HCT116 (cell line): Measurements from ENCODE around the gene ARHGAP5. TPM values are rescaled to one million over a fixed set of nuclear protein-coding genes. Genes with fewer than 3 reads are reported as not detected.

Source experiments
- ATAC-seq: fragments of 200-7000 bp; cut with Tn5 transposase; 2 replicates; pipeline ENCODE4 v1.9.1; 2020; ENCODE audit warnings: mild to moderate bottlenecking, moderate library complexity
- BruUV-seq: library from RNA; stranded (reverse); fragments of 400-500 nt; replicated peaks from 2 replicates; lab custom pipeline; 2021; lab: Mats Ljungman, UMichigan
- CTCF ChIA-PET: fragments of 300-600 bp; sonication (Branson Sonifier 250); formaldehyde crosslinking; loops from one replicate; lab custom pipeline; 2021; ENCODE audit warnings: antibody characterized with exemption; lab: Charles Lee
- POLR2A ChIA-PET: fragments of 300-600, 350-600 bp; sonication (Branson Sonifier 250); formaldehyde crosslinking; loops from one replicate; lab custom pipeline; 2021; ENCODE audit warnings: antibody characterized with exemption; lab: Charles Lee
- RAD21 ChIA-PET, 2 experiments: fragments of 300-600 bp; sonication (Branson Sonifier 250); formaldehyde crosslinking; loops; one replicate each; lab custom pipeline; 2023; ENCODE audit warnings: low total read pairs in 2 of 2; ENCODE audit not compliant: uncharacterized antibody in 2 of 2, unreplicated experiment in 2 of 2, low non-redundant PET in 1 of 2; lab: Charles Lee
- DNase-seq: peaks from one replicate; pipeline ENCODE4 v3.0.0-alpha.2; 2010; ENCODE audit warnings: low read depth, low spot score
- H2AFZ ChIP-seq: fragments of 200-600 bp; shearing (Covaris generic), sonication (generic); 2 replicates; pipeline ENCODE4 v1.6.1; 2017; ENCODE audit warnings: low read depth, mixed run types, mixed read lengths, antibody characterized with exemption, low read length; ENCODE audit not compliant: poor library complexity, severe bottlenecking
- H3K27ac ChIP-seq: 2 replicates; pipeline ENCODE4 v1.5.1; 2012; ENCODE audit warnings: low read depth, low read length
- H3K27me3 ChIP-seq: fragments of 200-600 bp; sonication (generic); 2 replicates; pipeline ENCODE4 v1.6.1; 2016; ENCODE audit warnings: mixed run types, low read length, mixed read lengths; ENCODE audit not compliant: insufficient read depth
- H3K36me3 ChIP-seq, 2 experiments: fragments of 200-500 bp in 1 of 2; fragments of 200-600 bp in 1 of 2; sonication (Bioruptor generic) in 1 of 2; sonication (generic) in 1 of 2; 2 replicates each; pipeline versions ENCODE4 v1.5.1 to v1.6.1; 2014 to 2016; ENCODE audit warnings: low read length in 2 of 2, inconsistent platforms in 1 of 2, mixed read lengths in 1 of 2, mixed run types in 1 of 2; ENCODE audit not compliant: insufficient read depth in 2 of 2, control insufficient read depth in 1 of 2
- H3K4me1 ChIP-seq, 2 experiments: fragments of 200-600 bp in 1 of 2; sonication (generic) in 1 of 2; 2 replicates each; pipeline versions ENCODE4 v1.5.1 to v1.6.1; 2012 to 2017; ENCODE audit warnings: low read length in 2 of 2, inconsistent platforms in 1 of 2, mild to moderate bottlenecking in 1 of 2, mixed read lengths in 1 of 2, mixed run types in 1 of 2, moderate library complexity in 1 of 2; ENCODE audit not compliant: insufficient read depth in 2 of 2, control insufficient read depth in 1 of 2
- H3K4me2 ChIP-seq: fragments of 200-600 bp; sonication (generic); 2 replicates; pipeline ENCODE4 v1.6.1; 2017; ENCODE audit warnings: mixed run types, low read length, mixed read lengths
- H3K4me3 ChIP-seq, 2 experiments: fragments of 200-600 bp in 1 of 2; sonication (generic) in 1 of 2; replicated peaks in 1 of 2; 2 replicates each; pipeline ENCODE4 v1.5.1; 2011 to 2016; ENCODE audit warnings: low read length in 2 of 2, control low read depth in 1 of 2, low read depth in 1 of 2, mild to moderate bottlenecking in 1 of 2, mixed read lengths in 1 of 2, mixed run types in 1 of 2
- H3K79me2 ChIP-seq: fragments of 200-600 bp; sonication (generic); 2 replicates; pipeline ENCODE4 v1.6.1; 2017; ENCODE audit warnings: mild to moderate bottlenecking, mixed run types, low read length, moderate library complexity, mixed read lengths; ENCODE audit not compliant: insufficient read depth
- H3K9ac ChIP-seq: fragments of 200-600 bp; sonication (generic); 2 replicates; pipeline ENCODE4 v1.6.1; 2016; ENCODE audit warnings: low read length, mixed read lengths
- H3K9me2 ChIP-seq: fragments of 200-600 bp; sonication (generic), shearing (Covaris generic); 2 replicates; pipeline ENCODE4 v1.6.1; 2017; ENCODE audit warnings: mixed run types, mild to moderate bottlenecking, moderate library complexity; ENCODE audit not compliant: insufficient read depth
- H3K9me3 ChIP-seq, 2 experiments: fragments of 200-500 bp in 1 of 2; fragments of 200-600 bp in 1 of 2; sonication (Bioruptor generic) in 1 of 2; sonication (generic) in 1 of 2; 2 replicates each; pipeline ENCODE4 v1.6.1; 2014 to 2017; ENCODE audit warnings: low read length in 2 of 2, mixed read lengths in 2 of 2, inconsistent platforms in 1 of 2, low read depth in 1 of 2, mild to moderate bottlenecking in 1 of 2, mixed run types in 1 of 2, moderate library complexity in 1 of 2; ENCODE audit not compliant: control insufficient read depth in 1 of 2, insufficient read depth in 1 of 2
- H4K20me1 ChIP-seq: fragments of 200-600 bp; sonication (generic), shearing (Covaris generic); 2 replicates; pipeline ENCODE4 v1.6.1; 2017; ENCODE audit warnings: mixed run types, mild to moderate bottlenecking, moderate library complexity; ENCODE audit not compliant: insufficient read depth
- ATF3 ChIP-seq: IDR thresholded peaks from 2 replicates; pipeline ENCODE4 v1.6.1; 2012
- CBX3 ChIP-seq: IDR thresholded peaks from 2 replicates; pipeline ENCODE4 v1.6.1; 2012; ENCODE audit warnings: low read depth
- CEBPB ChIP-seq: IDR thresholded peaks from 2 replicates; pipeline ENCODE4 v1.6.1; 2012; ENCODE audit warnings: low read depth
- CTCF ChIP-seq, 3 experiments: fragments of 200-600 bp in 1 of 3; sonication (generic) in 1 of 3; IDR thresholded peaks in 2 of 3; conservative IDR thresholded peaks in 1 of 3; 2 replicates each; pipeline ENCODE4 v1.5.1; 2012 to 2017; ENCODE audit warnings: low read depth in 2 of 3, low read length in 2 of 3, antibody characterized with exemption in 1 of 3, borderline replicate concordance in 1 of 3, control low read depth in 1 of 3, mild to moderate bottlenecking in 1 of 3, mixed read lengths in 1 of 3, mixed run types in 1 of 3, moderate library complexity in 1 of 3; ENCODE audit not compliant: insufficient read depth in 1 of 3
- EZH2phosphoT487 ChIP-seq: fragments of 200-600 bp; IDR thresholded peaks from 2 replicates; pipeline ENCODE4 v1.6.1; 2018; ENCODE audit warnings: antibody characterized with exemption, borderline replicate concordance
- FOSL1 ChIP-seq: IDR thresholded peaks from 2 replicates; pipeline ENCODE4 v1.6.1; 2012; ENCODE audit warnings: low read depth
- JUND ChIP-seq: IDR thresholded peaks from 2 replicates; pipeline ENCODE4 v1.6.1; 2012
- SIN3A ChIP-seq: IDR thresholded peaks from 2 replicates; pipeline ENCODE4 v1.6.1; 2012; ENCODE audit warnings: low read depth
- SP1 ChIP-seq: IDR thresholded peaks from 2 replicates; pipeline ENCODE4 v1.6.1; 2012; ENCODE audit warnings: low read depth
- TCF7L2 ChIP-seq: IDR thresholded peaks from 2 replicates; pipeline ENCODE4 v1.7.0; 2011; ENCODE audit warnings: borderline replicate concordance, inconsistent platforms; ENCODE audit not compliant: insufficient read depth, insufficient read length; ENCODE audit errors: extremely low read depth
- YY1 ChIP-seq: IDR thresholded peaks from 2 replicates; pipeline ENCODE4 v1.6.1; 2011; ENCODE audit warnings: low read length, low read depth, moderate library complexity, mild to moderate bottlenecking; ENCODE audit not compliant: insufficient replicate concordance; ENCODE audit errors: extremely low read depth
- ZBTB33 ChIP-seq: IDR thresholded peaks from 2 replicates; pipeline ENCODE4 v1.6.1; 2011; ENCODE audit warnings: mild to moderate bottlenecking, low read length, moderate library complexity; ENCODE audit not compliant: insufficient replicate concordance; ENCODE audit errors: extremely low read depth
- intact Hi-C: fragments of 100-400 bp; cut with micrococcal nuclease; formaldehyde crosslinking; loops from 2 replicates; pipeline ENCODE4 v1.10.0; 2022
- total RNA-seq: library from RNA; stranded (reverse); gene quantifications from one replicate; pipeline ENCODE4 v1.2.1, GENCODE V29; 2021; ENCODE audit not compliant: unreplicated experiment

The ARHGAP5 gene
- total RNA-seq, 1 experiment from 2014 or later = 66.7 TPM

- peak overlapping the region; percentile 90 for H3K4me2 ChIP-seq
- H3K36me3 ChIP-seq = no peaks in the 10 kb centered on the region
- intact Hi-C loops = loop anchor here (5.0 to 10.0 kb wide), 3 partner anchors 141 to 563 kb away; no protein-coding TSS in a partner anchor
- DNase-seq (no peak), ATAC-seq (no peak)
- H3K79me2 ChIP-seq = peaks cover 64% of the 10 kb centered on the region
- TF ChIP-seq ATF3 (no peak), CBX3 (peak; percentile 24; the same call in 1 of the 2 replicates)
- peak overlapping the region; percentile 84 to 93 for H3K4me3 ChIP-seq
- H3K9me2 ChIP-seq = no peaks in the 10 kb centered on the region
- H3K27ac ChIP-seq = peak overlapping the region; percentile 94
- H4K20me1 ChIP-seq = peaks cover 13% of the 10 kb centered on the region; the same call in 1 of the 2 replicates
- H2AFZ ChIP-seq = no peak overlapping the region
- H3K4me1 ChIP-seq = peaks cover 27 to 64% of the 10 kb centered on the region in 2 experiments
- RAD21 ChIA-PET = interaction anchor here in 1 of 2 experiments (0.6 kb wide), 1 partner anchor 183 kb away, joined by 6 read pairs; no protein-coding TSS in a partner anchor
- POLR2A ChIA-PET = interaction anchor here (1.3 to 2.7 kb wide), 2 partner anchors 9 to 125 kb away, joined by 7 to 8 read pairs; partner anchors contain the start of gene RNU6-8
- H3K9ac ChIP-seq = peak overlapping the region; percentile 92
- BruUV-seq = no TSS peak
- no peaks in the 10 kb centered on the region for H3K9me3 ChIP-seq
- CTCF ChIA-PET = no interaction called here
- no peaks in the 10 kb centered on the region for H3K27me3 ChIP-seq
These were observed 1.1 kb downstream of the ARHGAP5 start for GRCh38 chr14:32078023-32078857.

GRCh38 chr14:32078858-32079216, 1.7 kb downstream of the ARHGAP5 start:
- H3K9ac ChIP-seq = peak overlapping the region; percentile 92
- peak overlapping the region; percentile 94; the same call in 1 of the 2 replicates for H3K27ac ChIP-seq
- BruUV-seq = TSS peak; percentile 37
- peak; percentile 18; the same call in 1 of the 2 replicates for ATAC-seq
- no peaks in the 10 kb centered on the region for H3K36me3 ChIP-seq
- H3K4me2 ChIP-seq = peak overlapping the region; percentile 90
- CTCF ChIA-PET = no interaction called here
- peaks cover 31 to 66% of the 10 kb centered on the region in 2 experiments for H3K4me1 ChIP-seq
- H2AFZ ChIP-seq = no peak overlapping the region
- H3K79me2 ChIP-seq = peaks cover 70% of the 10 kb centered on the region
- no peaks in the 10 kb centered on the region for H3K9me3 ChIP-seq
- intact Hi-C loops = loop anchor here (5.0 to 10.0 kb wide), 3 partner anchors 142 to 564 kb away; no protein-coding TSS in a partner anchor
- peak overlapping the region; percentile 84 to 93 for H3K4me3 ChIP-seq
- DNase-seq = peak; percentile 69
- POLR2A ChIA-PET = no interaction called here
- RAD21 ChIA-PET = no interaction called here
- no peaks in the 10 kb centered on the region for H3K27me3 ChIP-seq
- H4K20me1 ChIP-seq = peaks cover 19% of the 10 kb centered on the region; the same call in 1 of the 2 replicates
- H3K9me2 ChIP-seq = no peaks in the 10 kb centered on the region
- TF ChIP-seq JUND = peak; percentile 45; the same call in 1 of the 2 replicates
- peak; percentile 39 for TF ChIP-seq TCF7L2
- peak; percentile 34 for TF ChIP-seq SP1
- TF ChIP-seq FOSL1 = peak; percentile 57; the same call in 1 of the 2 replicates
- no peak for TF ChIP-seq EZH2phosphoT487
- peak; percentile 37; the same call in 1 of the 2 replicates for TF ChIP-seq CEBPB
- no peak for TF ChIP-seq SIN3A
- TF ChIP-seq CTCF (IDR thresholded peaks at IDR 0.05 in 2 of 3, conservative IDR thresholded peaks at IDR 0.05 in 1 of 3; ENCODE audit: borderline replicate concordance in 1 of 3, insufficient read depth in 1 of 3, low read depth in 2 of 3, low read length in 2 of 3) = no peak
- TF ChIP-seq ZBTB33 = no peak
- TF ChIP-seq ATF3 = no peak
- no peak for TF ChIP-seq YY1
